ENCODE results near the gene PDZRN3. TPM values are rescaled to one million over a fixed set of nuclear protein-coding genes. Genes with fewer than 3 reads are reported as not detected.

The PDZRN3 gene
- total RNA-seq, 1 experiment from 2014 or later, result 5.9 TPM

DNA sequence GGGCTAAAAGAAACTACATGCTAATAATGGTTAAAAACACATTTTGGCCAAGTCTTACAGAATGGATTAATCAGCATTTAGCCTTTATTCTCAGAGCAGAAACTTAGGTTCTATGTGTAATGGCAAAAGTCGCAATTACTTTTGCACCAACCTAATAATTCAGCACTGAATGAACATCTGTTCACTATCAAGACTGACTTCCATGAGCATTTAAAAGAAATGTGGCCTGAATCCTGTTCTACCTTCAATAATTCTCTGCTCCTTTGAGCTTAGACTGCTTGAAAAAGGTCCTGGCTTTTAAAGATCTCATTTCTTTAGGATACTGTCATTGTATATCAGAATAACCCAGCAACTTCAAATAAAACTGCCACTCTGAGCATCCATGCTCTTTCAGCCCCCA is 145.9 kb downstream of the PDZRN3 start:
- H3K56ac ChIP-seq (ENCODE audit: insufficient read length, low read depth, low read length), result no peak overlapping the region
- H4K20me1 ChIP-seq (ENCODE audit: control insufficient read depth, insufficient read depth, insufficient read length), result no peaks in the 10 kb centered on the region
- H3K9me3 ChIP-seq (ENCODE audit: control insufficient read depth, low read depth, low read length), result no peaks in the 10 kb centered on the region
- no peak overlapping the region for H2BK5ac ChIP-seq (ENCODE audit: insufficient read length, low read length)
- Mint-ChIP-seq H3K9me3 (peaks cover 4 to 17% of the 10 kb centered on the region in 2 experiments; a peak in 4 of 5 replicates), H3K27ac (no peak overlapping the region), H3K27me3 (ENCODE audit: low read depth) (no peaks in the 10 kb centered on the region), H3K36me3 (ENCODE audit: insufficient read depth in 1 of 3, low read depth in 3 of 3) (peaks cover 4 to 10% (median 9%) of the 10 kb centered on the region in 3 experiments), H3K4me1 (peaks cover 29 to 46% of the 10 kb centered on the region in 2 experiments), H3K4me3 (no peak overlapping the region)
- H3K4me2 ChIP-seq (ENCODE audit: insufficient read depth, insufficient read length, low read length), result no peak overlapping the region
- H4K5ac ChIP-seq (ENCODE audit: insufficient read length, low read depth, low read length), result no peak overlapping the region
- no peaks in the 10 kb centered on the region for H3K79me1 ChIP-seq (ENCODE audit: insufficient read depth, low read depth, low read length, poor library complexity, severe bottlenecking)
- no peak overlapping the region for H2BK120ac ChIP-seq (ENCODE audit: low read depth, low read length, poor library complexity, severe bottlenecking)
- H2BK12ac ChIP-seq (ENCODE audit: insufficient read length, low read depth, low read length), result no peak overlapping the region
- no CpG with 5 or more reads among the region's 1 CpG for WGBS (ENCODE audit: extremely low coverage, insufficient read length, low lambda C conversion rate)
- H2BK20ac ChIP-seq (ENCODE audit: low read depth, low read length, poor library complexity, severe bottlenecking), result no peak overlapping the region
- H3K4ac ChIP-seq (ENCODE audit: low read depth, low read length), result no peak overlapping the region
- H2BK15ac ChIP-seq (ENCODE audit: low read depth, low read length), result no peak overlapping the region
- no peaks in the 10 kb centered on the region for H3K27me3 ChIP-seq (ENCODE audit: insufficient read depth, low read length)
- no peak overlapping the region for H3K27ac ChIP-seq (ENCODE audit: insufficient read length, low read depth, low read length)
- no peak overlapping the region for H2AFZ ChIP-seq (ENCODE audit: low read length)
- H3K79me2 ChIP-seq (ENCODE audit: insufficient read depth, low read length), result no peaks in the 10 kb centered on the region
- H3K9ac ChIP-seq (ENCODE audit: extremely low read depth, insufficient read length, low read length), result no peak overlapping the region
- H4K8ac ChIP-seq (replicated peaks; ENCODE audit: insufficient read length, low read depth, low read length), result no peak overlapping the region
- H4K91ac ChIP-seq (ENCODE audit: insufficient read length, low read depth, low read length), result no peak overlapping the region
- no peak for DNase-seq
- TF ChIP-seq, protein P1, sequence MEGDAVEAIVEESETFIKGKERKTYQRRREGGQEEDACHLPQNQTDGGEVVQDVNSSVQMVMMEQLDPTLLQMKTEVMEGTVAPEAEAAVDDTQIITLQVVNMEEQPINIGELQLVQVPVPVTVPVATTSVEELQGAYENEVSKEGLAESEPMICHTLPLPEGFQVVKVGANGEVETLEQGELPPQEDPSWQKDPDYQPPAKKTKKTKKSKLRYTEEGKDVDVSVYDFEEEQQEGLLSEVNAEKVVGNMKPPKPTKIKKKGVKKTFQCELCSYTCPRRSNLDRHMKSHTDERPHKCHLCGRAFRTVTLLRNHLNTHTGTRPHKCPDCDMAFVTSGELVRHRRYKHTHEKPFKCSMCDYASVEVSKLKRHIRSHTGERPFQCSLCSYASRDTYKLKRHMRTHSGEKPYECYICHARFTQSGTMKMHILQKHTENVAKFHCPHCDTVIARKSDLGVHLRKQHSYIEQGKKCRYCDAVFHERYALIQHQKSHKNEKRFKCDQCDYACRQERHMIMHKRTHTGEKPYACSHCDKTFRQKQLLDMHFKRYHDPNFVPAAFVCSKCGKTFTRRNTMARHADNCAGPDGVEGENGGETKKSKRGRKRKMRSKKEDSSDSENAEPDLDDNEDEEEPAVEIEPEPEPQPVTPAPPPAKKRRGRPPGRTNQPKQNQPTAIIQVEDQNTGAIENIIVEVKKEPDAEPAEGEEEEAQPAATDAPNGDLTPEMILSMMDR (conservative IDR thresholded peaks at IDR 0.05), result no peak
- H3K23ac ChIP-seq (ENCODE audit: insufficient read length, low read depth, low read length), result no peak overlapping the region
- H2AK5ac ChIP-seq (ENCODE audit: insufficient read length, low read length), result no peak overlapping the region
- H3K14ac ChIP-seq (ENCODE audit: insufficient read depth, low read length), result no peak overlapping the region
- no peaks in the 10 kb centered on the region for H3K23me2 ChIP-seq (ENCODE audit: insufficient read length, low read depth, low read length, poor library complexity, severe bottlenecking)
- no peak overlapping the region for H3K18ac ChIP-seq (ENCODE audit: insufficient read length, low read depth, low read length)
- no peak overlapping the region for H3T11ph ChIP-seq (ENCODE audit: low read length)
- H3K4me1 ChIP-seq (ENCODE audit: insufficient read depth, low read length), result peaks cover 4% of the 10 kb centered on the region

Data from H9 (cell line).